ENCODE results near the gene ETV2. TPM values are rescaled to one million over a fixed set of nuclear protein-coding genes. Genes with fewer than 3 reads are reported as not detected.
"Not testable (repeated sequence)": the region's sequence is repeated elsewhere in the genome, so short reads cannot be mapped to it uniquely, and the experiment has no call there.

Gene ETV2
- total RNA-seq, 1 donor from 2014 or later, result 0.17 TPM

GRCh38 chr19:35628565-35629331 lies 12.8 kb upstream of the ETV2 start, which contains the start of gene RBM42:
TSS of gene RBM42 (plus strand) at chr19:35629036. CDS start at chr19:35629154, 118 bp downstream.
- peak; percentile 99 for DNase-seq

GRCh38 chr19:35629332-35629633 lies 12.3 kb upstream of the ETV2 start:
- no peak for DNase-seq

GRCh38 chr19:35633727-35634440 lies 7.7 kb upstream of the ETV2 start:
- no peak for DNase-seq

- no peak for DNase-seq
These were observed 4.9 kb upstream of the ETV2 start for GRCh38 chr19:35636651-35637050.

GRCh38 chr19:35637165-35637564 lies 4.4 kb upstream of the ETV2 start:
- DNase-seq, result no peak

- no peak for DNase-seq
These were observed 2.3 kb upstream of the ETV2 start for GRCh38 chr19:35639321-35639639.

GRCh38 chr19:35639863-35640262 lies 1.7 kb upstream of the ETV2 start:
- DNase-seq, result no peak

- DNase-seq, result no peak
These were observed 767 bp downstream of the ETV2 start for GRCh38 chr19:35642312-35642711.

- DNase-seq, result no peak
These were observed 1.3 kb downstream of the ETV2 start for GRCh38 chr19:35642798-35643254.

- DNase-seq, result peak; percentile 79
These were observed 2.0 kb downstream of the ETV2 start for GRCh38 chr19:35643255-35644205.

- DNase-seq, result peak; percentile 93
These were observed 2.9 kb downstream of the ETV2 start for GRCh38 chr19:35644206-35644986.

GRCh38 chr19:35644987-35645679 lies 3.6 kb downstream of the ETV2 start:
- DNase-seq, result peak; percentile 51

GRCh38 chr19:35645680-35646511 lies 4.4 kb downstream of the ETV2 start:
- no peak for DNase-seq

- DNase-seq, result peak; percentile 96
These were observed 6.7 kb downstream of the ETV2 start, which contains the start of gene COX6B1 for GRCh38 chr19:35648017-35648961. TSS of gene COX6B1 (plus strand) at chr19:35648323. CDS start at chr19:35651244, 2,921 bp downstream.

GRCh38 chr19:35650581-35650980 lies 9.0 kb downstream of the ETV2 start:
- no peak for DNase-seq

GRCh38 chr19:35654828-35655227 lies 13.3 kb downstream of the ETV2 start:
- not testable (repeated sequence) for DNase-seq

GRCh38 chr19:35655600-35655999 lies 14.1 kb downstream of the ETV2 start:
- DNase-seq, result no peak

GRCh38 chr19:35656700-35657099 lies 15.2 kb downstream of the ETV2 start:
- DNase-seq, result no peak
